HG02798 (cell line): ENCODE measurements around the gene SAMD7.

Experiments used
- ATAC-seq: cut with Tn5 transposase; IDR thresholded peaks from one replicate; pipeline ENCODE4 v1.9.1; 2021; ENCODE audit warnings: mild to moderate bottlenecking; ENCODE audit not compliant: unreplicated experiment, poor library complexity

The SAMD7 gene, protein sequence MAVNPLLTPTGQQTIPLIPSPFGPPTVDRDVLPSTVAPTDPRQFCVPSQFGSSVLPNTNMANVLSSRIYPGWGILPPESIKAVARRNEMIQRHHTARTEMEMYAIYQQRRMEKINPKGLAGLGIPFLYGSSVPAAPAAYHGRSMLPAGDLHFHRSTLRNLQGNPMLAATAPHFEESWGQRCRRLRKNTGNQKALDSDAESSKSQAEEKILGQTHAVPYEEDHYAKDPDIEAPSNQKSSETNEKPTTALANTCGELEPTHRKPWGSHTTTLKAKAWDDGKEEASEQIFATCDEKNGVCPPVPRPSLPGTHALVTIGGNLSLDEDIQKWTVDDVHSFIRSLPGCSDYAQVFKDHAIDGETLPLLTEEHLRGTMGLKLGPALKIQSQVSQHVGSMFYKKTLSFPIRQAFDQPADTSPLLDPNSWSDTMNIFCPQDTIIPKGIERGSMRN

DNA sequence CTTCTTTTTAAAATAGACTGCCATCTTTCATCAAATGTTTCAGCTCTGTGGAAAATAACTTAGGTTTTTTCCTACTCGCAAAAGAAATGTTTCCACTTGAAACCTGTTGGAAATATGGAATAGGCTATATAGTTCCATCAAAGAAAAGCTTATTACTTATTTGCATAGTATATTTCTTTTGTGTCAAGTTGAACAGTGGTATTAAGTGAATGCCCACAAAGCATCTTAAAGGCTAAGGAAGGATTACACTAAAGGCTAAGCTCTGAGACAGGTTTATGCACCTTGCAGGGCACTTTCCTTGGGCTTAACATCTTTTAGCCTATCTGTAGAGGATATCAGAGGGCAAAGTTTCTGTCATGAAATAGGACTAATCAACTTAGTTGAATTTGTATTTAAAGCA lies at the start of gene SAMD7:
SAMD7 (plus strand) TSS at position 301 of the 400 bp plus-strand sequence. CDS start 7,927 bp downstream, outside the sequence.
- no peak for ATAC-seq

DNA sequence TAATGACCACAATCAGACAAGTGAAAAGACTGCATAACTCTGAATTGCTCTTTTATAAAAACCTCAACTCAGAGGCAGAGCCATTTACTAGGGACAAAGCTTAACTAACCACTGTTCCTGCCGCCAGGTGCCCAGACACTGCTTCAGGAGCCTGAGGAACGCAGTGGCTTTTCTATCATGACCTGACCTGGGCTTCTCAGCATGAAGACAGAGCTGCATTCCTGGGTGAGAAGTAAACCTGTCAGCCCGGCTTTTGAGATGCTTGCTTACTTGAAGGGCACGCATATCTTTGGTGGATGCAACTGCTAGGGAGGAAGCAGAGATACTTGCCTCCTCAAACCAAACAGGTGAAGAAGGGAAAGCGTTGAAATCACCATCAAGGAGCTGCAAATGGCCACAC lies 49.5 kb upstream of the SAMD7 start:
- no peak for ATAC-seq

DNA sequence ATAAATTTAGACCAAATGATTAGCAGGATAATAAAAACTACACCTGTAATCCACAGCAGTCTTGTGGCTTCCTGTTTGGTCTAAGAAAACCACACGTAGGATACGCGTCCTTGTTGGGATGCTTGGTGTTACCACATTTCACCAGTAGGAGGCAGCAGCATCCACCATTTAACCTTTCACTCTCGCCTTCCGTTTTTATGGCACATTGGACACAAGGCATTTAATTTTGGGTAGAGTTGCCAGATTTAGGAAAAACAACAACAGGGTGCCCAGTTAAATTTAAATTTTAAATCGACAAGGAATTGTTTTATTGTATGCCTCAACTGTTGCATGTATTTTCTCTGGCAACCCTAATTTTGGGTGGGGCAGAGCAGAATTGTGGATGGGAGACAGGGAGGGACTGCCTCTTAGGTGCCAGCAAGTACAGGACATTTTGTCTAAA lies 47.9 kb upstream of the SAMD7 start:
- no peak for ATAC-seq

DNA sequence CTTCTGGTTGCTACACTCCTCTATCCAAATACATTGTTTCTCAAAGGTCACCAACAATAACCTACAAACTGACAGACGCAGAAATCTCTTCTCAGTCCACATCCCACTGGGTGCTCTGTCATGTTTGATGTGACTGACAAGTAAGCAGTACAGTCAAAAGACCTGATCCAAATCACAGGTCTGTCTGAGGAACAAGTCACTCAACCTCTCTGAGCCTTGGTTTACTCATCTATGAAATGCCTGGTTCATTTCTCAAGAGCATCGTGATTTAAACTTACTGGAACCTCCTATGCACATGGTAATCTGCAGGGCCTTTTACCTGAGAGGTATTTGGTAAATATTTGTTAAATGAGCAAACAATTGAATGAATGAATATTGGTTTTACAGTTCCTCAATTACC lies 47.1 kb upstream of the SAMD7 start:
- ATAC-seq = no peak

DNA sequence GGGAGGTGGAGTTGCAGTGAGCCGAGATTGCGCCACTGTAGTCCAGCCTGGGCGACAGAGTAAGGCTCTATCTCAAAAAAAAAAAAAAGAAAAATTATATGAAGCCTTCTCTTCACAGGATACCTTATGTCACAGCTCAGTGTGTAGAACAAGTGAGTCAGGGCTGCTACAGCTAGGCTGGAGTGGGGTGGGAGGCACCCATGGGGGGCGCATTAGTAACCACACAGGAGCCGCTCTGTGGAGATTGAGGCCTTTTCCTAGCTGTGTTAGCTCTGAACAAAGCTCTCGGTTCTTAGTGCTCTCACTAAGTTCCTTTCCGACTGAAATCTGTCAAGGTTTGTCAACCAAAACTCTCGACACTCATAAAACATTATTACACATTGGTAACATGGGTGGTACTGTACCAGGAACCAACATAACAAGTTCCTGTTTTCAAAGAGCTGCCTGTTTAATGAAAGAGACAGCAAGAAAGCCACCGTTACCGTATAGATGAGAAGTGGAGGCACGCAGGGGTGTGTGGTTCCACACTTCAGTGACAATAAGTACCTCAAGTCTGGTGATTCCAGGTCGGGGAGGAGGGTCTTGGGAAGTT lies 46.1 kb upstream of the SAMD7 start:
- peak; percentile 50 for ATAC-seq

DNA sequence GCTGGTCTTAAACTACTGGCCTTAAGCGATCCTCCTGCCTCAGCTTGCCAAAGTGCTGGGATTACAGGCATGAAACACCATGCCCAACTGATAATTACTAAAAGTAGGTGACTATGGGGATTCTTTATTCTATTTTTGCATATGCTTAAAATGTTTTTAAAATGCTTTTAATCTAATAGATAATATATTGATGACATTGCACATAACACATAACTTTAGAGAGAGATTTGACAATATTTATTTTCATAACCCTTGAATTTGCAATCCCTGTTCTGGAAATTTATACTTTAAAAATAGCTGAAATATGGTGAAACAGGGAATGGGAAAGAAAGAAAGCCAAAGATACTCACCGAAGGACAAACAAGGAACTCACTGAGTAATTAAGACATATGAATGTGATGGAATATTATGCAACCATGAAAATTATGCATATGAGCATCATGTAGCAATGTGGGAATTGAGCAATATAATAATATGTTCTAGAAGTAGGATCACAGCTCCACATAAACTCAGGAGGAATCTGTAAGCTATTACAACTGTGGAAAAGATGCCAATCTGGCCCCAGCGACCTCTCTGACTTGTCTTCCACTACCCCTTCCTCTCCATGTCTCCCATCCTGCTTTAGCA lies 43.7 kb upstream of the SAMD7 start:
- ATAC-seq = no peak

DNA sequence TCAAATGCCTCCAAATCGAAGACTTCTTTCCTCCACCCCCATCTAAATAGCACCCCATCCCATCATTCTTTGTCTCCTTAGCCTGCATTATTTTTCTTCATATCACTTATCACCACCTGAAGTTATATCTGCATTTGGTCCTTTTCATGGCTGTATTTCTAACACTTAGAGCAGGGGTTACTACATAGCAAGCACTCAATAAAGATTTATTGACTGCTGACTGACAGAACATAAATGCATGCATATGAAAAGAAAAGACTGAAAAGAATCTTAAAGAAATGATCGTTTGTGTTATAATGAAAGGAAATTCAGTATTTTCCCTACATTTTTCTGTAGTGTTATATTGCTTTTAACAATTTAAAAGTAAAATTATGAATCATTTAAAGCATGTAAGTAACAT lies 43.0 kb upstream of the SAMD7 start:
- ATAC-seq = no peak

DNA sequence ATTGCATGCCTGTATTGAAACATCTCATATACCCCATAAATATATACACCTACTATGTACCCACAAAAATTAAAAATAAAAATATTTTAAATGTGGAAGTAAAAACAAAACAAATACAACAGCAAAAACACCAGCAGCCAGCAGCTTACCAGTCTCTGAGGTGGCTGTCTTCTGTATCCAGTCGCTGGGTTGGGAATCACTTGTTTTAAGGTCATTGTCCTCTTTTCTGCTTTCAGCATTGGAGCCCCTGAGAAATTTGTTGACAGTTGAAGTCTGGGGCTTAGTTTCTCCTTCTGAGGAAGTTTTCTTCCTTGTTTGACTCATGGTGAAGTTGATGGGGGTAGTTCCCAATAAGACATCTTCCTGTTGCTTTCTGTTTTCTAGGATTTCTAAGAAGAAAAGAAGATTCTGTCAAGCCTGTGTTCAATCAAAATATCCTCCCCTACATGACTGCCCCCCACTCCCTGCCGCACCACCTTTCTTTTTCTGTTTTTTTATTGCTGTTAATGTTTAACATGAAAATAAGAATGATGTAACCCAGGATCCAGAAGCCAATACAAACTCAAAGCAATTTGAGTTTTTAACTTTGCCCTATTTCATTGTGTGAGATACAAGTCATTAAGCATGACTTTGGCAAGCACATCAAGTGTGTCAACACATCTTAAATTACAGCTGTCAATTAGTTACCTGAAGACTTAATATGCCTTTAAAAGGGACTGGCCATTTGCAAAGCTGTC lies 41.7 kb upstream of the SAMD7 start, which contains the start of gene LRRC31:
LRRC31 (minus strand) TSS at position 452 of the 737 bp plus-strand sequence; CDS start at position 324, 128 bp downstream.
- ATAC-seq = no peak

DNA sequence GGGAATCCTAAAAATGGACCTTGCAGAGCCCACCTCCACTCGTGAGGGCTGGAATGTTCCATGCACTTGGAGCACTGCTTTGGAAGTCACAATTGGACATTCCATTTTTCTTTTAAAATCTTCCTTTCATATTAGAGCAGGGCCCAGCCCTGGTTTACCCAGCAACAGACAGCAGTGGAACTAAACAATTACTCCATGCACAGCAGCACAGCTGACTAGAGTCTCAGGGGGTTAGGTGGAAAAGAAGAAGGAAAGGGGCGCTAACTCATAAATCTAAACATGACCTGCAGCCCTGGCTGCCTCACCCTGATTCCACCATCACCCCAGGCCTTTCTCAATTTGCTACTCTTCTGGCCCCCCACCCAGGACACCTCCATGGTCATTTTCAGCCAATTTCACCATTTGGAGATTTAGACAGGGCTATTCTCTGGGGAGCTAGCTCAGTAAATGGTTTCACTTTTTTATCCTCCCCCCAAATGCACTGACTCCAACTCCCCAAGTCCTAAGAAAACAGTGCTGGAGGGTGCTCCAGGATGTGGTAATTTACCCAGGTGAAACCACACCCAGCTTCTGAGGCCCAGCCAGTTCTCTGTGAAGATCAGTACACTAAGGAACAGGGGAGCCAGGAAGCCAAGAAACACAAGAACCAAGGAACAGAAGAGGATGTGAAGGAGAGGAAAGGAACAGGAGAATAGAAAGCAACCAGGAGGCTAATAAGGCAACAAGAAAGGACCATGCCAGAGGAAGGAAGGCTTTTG lies 40.1 kb upstream of the SAMD7 start:
- no peak for ATAC-seq

DNA sequence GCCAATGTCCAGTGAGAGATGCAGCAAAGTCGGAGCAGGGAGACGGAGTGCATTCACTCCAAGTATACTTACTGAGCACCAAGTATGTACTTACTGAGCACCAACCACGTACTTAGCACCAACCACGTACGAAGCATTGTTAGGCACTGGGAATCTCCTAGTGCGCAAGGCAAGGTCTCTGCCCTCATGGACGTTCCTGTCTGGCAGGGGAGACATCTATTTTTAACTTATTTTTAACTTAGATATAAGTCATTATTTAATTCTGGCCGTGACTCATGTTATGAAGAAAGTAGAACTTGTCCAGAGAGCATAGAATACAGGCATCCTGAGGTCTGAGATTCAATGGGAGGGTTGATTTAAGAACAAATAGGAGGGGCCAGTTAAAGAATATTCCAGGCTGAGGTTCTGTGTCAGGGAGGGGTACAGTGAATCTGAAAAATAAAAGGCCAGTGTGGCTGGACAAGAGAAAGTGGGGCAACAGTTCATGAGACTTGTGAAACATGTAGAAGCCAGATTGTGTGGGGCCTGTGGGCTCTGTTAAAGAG lies 32.3 kb upstream of the SAMD7 start:
- no peak for ATAC-seq

DNA sequence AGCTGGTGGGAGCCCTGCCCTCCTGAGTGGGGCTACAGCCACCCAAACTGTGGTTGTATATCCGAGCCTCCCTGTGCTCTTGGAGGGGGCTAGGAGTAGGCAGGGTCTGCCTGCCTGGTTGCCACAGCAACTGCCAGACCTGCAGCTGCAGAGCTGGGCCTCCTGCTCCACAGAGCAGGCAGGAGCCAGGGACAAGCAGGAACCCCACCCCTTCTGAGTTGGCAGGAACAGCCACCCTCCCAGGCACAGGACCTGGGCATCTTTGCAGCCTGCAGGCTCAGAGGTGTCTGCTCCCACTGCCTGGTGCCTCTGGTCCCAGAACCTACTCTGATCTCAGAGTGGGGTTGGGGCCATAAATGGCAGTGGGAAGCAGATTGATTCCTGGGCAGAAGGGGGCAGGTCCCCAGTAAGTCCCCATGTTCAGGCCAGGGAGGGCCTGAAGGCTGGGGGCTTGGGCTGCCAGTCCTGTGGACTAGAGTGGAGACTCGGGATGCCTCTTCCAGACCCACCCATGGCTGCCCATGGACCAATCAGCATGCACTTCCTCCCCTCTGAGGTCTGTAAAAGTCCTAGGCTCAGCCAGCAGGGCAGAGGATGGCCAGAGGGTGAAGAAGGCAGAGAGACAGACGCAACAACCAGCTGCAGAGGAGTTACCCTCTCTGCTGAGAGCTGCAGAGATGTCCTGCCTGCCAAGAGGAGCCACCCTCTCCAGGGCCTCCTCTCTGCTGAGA lies 31.4 kb upstream of the SAMD7 start:
- no peak for ATAC-seq

DNA sequence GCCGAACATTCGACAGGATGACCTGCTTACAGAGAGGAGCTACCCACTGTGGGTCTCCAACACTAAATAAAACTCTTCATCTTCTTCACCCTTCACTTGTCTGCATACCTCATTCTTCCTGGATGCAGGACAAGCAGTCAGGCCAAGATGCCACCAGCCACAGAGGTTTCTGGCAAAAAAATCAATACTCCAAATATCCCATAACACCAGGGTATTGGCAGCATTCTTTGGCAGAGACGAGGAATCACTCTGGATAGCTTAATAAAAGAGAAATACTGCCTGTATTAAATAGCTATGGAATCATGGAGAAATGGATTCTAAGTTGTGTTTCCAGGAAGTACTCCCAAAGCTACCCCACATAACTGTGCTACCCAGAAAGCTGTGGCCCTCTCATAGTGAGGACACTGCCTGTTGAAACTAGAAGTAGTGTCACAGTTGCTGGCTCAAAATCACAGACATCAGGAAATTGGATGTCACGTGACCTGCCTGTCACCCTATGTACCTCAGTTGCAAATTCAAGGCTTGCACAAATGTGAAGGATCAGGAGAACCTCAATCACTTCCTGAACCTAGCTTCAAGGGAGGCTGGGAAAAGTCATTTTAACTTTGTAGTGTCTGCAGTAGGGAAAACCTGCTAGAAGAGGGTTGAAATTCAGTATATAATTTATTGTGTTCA lies 30.7 kb upstream of the SAMD7 start:
- ATAC-seq = no peak

DNA sequence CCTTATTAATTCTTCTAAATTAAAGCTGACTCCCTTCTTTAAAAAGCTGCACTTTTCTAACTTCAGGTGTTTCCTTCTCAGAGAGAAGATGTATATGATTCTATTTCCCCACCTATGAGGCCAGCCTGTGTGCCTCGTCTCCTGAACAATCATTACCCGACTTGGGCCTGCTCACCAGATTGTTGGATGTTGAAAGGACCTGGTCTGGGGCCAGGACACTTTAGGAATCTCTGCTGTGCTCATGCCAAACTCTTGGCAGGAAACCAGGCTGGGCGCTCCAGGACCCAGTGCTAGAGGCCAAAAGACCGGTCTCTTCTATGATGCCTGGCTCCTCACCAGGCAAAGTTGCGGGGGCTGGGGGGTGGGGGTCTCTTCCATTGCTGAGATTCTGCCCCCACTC lies 24.7 kb upstream of the SAMD7 start:
- no peak for ATAC-seq

DNA sequence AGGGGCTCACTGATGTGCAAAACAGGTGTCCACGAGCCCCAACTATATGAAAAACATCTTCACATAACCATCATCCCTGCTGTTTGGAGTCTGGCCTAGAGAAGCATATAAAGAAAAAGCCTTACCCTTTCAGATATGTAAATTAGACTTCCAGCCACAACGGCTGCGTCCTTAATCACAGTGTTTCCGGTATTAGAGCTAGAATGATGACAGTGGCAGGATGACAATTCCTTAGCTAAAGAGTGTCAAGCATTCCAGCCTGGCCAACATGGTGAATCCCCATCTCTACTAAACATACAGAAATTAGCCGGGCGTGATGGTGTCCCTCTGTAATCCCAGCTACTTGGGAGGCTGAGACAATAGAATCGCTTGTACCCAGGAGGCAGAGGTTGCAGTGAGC lies 19.5 kb upstream of the SAMD7 start:
- ATAC-seq = peak; percentile 37

DNA sequence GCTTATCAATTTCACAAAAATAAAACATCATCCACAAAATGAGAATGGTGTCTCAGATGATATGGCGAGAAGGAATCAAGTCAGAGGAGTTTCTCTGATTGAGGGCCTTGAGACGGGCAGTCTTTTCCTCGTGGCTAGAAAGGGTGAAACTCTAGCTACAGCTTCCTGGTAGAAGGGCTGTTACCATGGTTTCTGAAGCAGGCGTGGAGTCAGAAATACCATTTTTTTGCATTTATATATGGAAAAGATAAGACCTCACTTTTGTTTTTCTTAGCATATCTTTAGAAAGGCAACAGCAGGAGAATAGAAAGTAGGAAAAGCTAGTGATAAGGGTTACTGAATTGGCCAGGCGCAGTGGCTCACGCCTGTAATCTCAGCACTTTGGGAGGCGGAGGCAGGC lies 17.3 kb upstream of the SAMD7 start:
- ATAC-seq = no peak

DNA sequence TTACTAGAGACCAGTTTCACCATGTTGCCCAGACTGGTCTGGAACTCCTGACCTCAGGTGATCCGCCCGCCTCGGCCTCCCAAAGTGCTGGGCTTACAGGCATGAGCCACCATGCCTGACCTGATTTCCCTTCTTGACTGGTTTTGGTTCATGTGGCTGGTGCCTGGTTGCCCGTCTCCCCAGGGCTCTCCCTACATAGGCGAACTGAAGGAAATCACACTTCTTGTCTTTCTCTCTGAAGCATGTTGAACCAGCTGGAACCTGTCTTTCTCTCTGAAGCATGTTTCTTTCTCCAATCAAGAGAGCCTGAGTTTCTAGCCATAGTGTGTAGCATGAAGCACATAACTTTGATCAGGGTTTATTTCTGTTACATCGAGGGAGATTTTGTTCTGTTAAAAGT lies 16.3 kb upstream of the SAMD7 start:
- ATAC-seq = no peak

DNA sequence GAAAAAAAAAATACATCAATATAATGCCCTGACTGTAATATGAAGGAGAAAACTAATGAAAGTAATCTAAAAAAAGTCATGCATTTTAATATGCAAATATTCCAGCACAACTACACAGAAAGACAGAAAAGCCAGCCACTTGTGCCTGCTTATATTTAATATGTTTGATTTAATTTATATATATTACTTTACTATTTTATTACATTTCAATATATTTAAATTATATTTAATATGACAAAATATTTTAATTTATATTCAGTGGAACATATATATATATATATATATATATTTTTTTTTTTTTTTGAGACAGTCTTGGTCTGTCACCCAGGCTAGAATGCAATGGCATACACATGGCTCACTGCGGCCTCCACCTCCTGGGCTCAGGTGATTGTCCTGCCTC lies 14.1 kb upstream of the SAMD7 start:
- no peak for ATAC-seq

DNA sequence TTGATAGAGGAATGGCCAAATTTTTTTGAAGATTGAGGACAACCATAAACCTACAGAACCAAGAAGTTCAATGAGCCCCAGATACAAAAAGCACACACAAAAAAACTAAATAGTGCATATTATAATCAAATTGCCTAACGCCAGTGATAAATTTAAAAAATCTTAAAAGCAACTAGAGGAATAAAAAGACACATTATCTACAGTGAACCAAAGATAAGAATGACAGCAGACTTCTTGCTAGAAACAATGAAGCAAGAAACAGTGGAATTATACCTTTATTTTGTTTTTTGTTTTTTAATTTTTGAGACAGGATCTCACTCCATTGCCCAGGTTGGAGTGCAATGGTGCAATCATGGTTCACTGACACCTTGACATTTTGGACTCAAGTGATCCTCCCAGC lies 9.9 kb upstream of the SAMD7 start:
- ATAC-seq = no peak
